CD4-positive, alpha-beta T cell (primary cell): ENCODE measurements around the gene OR2T8. TPM values are rescaled to one million over a fixed set of nuclear protein-coding genes. Genes with fewer than 3 reads are reported as not detected.

Experiments used
- ATAC-seq: fragments of 200-7000 bp; cut with Tn5 transposase; one replicate; pipeline ENCODE4 v1.10.0; 2022; ENCODE audit warnings: mild to moderate bottlenecking; ENCODE audit not compliant: poor library complexity
- CTCF ChIA-PET: fragments of 350-600 bp; sonication (Branson Sonifier 250); formaldehyde crosslinking; loops from one replicate; lab custom pipeline; 2021; ENCODE audit warnings: antibody characterized with exemption, inconsistent platforms; lab: Charles Lee
- POLR2A ChIA-PET: fragments of 350-600 bp; sonication (Branson Sonifier 250); formaldehyde crosslinking; loops from one replicate; lab custom pipeline; 2021; ENCODE audit warnings: antibody characterized with exemption, inconsistent platforms; lab: Charles Lee
- DNase-seq, 14 experiments: peaks; one replicate each; pipeline ENCODE4 v3.0.0-alpha.2; 2013 to 2020; ENCODE audit warnings: mixed read lengths in 2 of 14
- H3K27ac ChIP-seq, 2 donors: one replicate each; pipeline versions ENCODE4 v1.5.1 to v1.7.0; 2013; ENCODE audit warnings: low read length in 2 of 2, low read depth in 1 of 2, mild to moderate bottlenecking in 1 of 2
- H3K27me3 ChIP-seq, 2 experiments: 1 replicate in 1 of 2; 2 replicates in 1 of 2; pipeline versions ENCODE4 v1.6.1 to v1.7.0; 2013; ENCODE audit warnings: low read length in 2 of 2, control low read depth in 1 of 2, mild to moderate bottlenecking in 1 of 2, moderate library complexity in 1 of 2; ENCODE audit not compliant: insufficient read depth in 2 of 2, control insufficient read depth in 1 of 2
- H3K36me3 ChIP-seq: one replicate; pipeline ENCODE4 v1.6.1; 2013; ENCODE audit warnings: low read length, control low read depth; ENCODE audit not compliant: insufficient read depth
- H3K4me1 ChIP-seq: one replicate; pipeline ENCODE4 v1.6.1; 2013; ENCODE audit warnings: low read length, control low read depth; ENCODE audit not compliant: insufficient read depth
- H3K4me3 ChIP-seq: one replicate; pipeline ENCODE4 v1.5.1; 2013; ENCODE audit warnings: mild to moderate bottlenecking, low read length, moderate library complexity
- H3K9me3 ChIP-seq, 2 experiments: 1 replicate in 1 of 2; 2 replicates in 1 of 2; pipeline versions ENCODE4 v1.6.1 to v1.7.0; 2013; ENCODE audit warnings: low read length in 2 of 2, mild to moderate bottlenecking in 2 of 2, control low read depth in 1 of 2, moderate library complexity in 1 of 2; ENCODE audit not compliant: control insufficient read depth in 1 of 2, insufficient read depth in 1 of 2
- H3K27ac Mint-ChIP-seq: one replicate; pipeline ENCODE4 v1.8.0; 2020; ENCODE audit warnings: mixed read lengths
- H3K27me3 Mint-ChIP-seq: one replicate; pipeline ENCODE4 v1.8.0; 2021; ENCODE audit warnings: mixed read lengths
- H3K36me3 Mint-ChIP-seq: one replicate; pipeline ENCODE4 v1.8.0; 2021; ENCODE audit warnings: low read depth, mixed read lengths
- H3K4me1 Mint-ChIP-seq: one replicate; pipeline ENCODE4 v1.8.0; 2021; ENCODE audit warnings: low read depth, mixed read lengths
- H3K4me3 Mint-ChIP-seq: one replicate; pipeline ENCODE4 v1.8.0; 2020; ENCODE audit warnings: mild to moderate bottlenecking, mixed read lengths
- H3K9me3 Mint-ChIP-seq: one replicate; pipeline ENCODE4 v1.8.0; 2020; ENCODE audit warnings: mixed read lengths
- intact Hi-C, 2 experiments: fragments of 100-400 bp; cut with DNase I in 1 of 2; cut with micrococcal nuclease in 1 of 2; formaldehyde crosslinking; loops; one replicate each; pipeline versions ENCODE4 v1.15.1 to v1.9.0; 2023 to 2025; cut with DNase I, micrococcal nuclease
- polyA plus RNA-seq, 2 donors: library from polyadenylated mRNA; unstranded; fragments of 120-200 nt; gene quantifications; one replicate each; pipeline ENCODE4 v1.2.1, GENCODE V29; 2013
- total RNA-seq, 174 experiments: library from RNA in 2 of 174; stranded (reverse) in 2 of 174; gene quantifications; one replicate each; pipeline ENCODE4 v1.2.3 and lab custom pipeline; 2021 to 2026
- TF ChIP-seq, protein P1 (sequence below): fragments of 200-600 bp; IDR thresholded peaks from one replicate; pipeline ENCODE4 v1.8.0; 2022; ENCODE audit warnings: antibody characterized with exemption, mild to moderate bottlenecking

Gene OR2T8, protein sequence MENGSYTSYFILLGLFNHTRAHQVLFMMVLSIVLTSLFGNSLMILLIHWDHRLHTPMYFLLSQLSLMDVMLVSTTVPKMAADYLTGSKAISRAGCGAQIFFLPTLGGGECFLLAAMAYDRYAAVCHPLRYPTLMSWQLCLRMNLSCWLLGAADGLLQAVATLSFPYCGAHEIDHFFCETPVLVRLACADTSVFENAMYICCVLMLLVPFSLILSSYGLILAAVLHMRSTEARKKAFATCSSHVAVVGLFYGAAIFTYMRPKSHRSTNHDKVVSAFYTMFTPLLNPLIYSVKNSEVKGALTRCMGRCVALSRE
- under 1 TPM in 1 of 2 experiments, not detected in 1; 0.25 TPM for total RNA-seq
- not detected for polyA plus RNA-seq (2013, experiment 1 of 2)
- polyA plus RNA-seq (2013, experiment 2 of 2), result not detected
- total RNA-seq (lab: John Stamatoyannopoulos, UW), result 0 to 0.24 (median 0) reads per million in 172 experiments

DNA sequence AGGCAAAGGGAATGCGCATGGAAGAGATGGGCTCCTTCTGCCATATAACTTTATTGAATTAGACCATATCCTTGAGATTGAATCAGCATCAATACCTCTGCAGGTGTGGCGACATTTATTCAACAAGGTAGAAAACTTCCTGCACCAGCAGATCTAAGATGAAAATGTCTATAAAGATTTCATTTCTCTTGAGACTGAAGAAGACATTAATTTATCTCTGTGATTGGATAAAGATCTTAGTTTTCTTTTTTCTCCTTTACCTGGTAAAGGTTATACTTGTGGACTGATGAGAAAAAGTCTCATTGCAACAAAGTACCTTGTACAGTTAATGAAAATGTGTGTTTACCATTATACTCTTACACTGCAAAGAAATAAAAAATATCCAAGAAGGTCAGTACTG lies at the start of gene OR2T8:
Gene OR2T8 (plus strand): TSS at position 301 of the 400 bp plus-strand sequence. CDS start 766 bp downstream, outside the sequence.
- H3K4me1 ChIP-seq, result no peaks in the 10 kb centered on the region
- DNase-seq (no peak), ATAC-seq (no peak)
- Mint-ChIP-seq H3K4me1 (no peaks in the 10 kb centered on the region), H3K36me3 (no peaks in the 10 kb centered on the region), H3K4me3 (no peak within 1 kb of the TSS), H3K27ac (no peak within 1 kb of the TSS), H3K27me3 (peaks cover 18% of the 10 kb centered on the region), H3K9me3 (no peaks in the 10 kb centered on the region)
- H3K4me3 ChIP-seq, result no peak within 1 kb of the TSS
- TF ChIP-seq, protein P1, sequence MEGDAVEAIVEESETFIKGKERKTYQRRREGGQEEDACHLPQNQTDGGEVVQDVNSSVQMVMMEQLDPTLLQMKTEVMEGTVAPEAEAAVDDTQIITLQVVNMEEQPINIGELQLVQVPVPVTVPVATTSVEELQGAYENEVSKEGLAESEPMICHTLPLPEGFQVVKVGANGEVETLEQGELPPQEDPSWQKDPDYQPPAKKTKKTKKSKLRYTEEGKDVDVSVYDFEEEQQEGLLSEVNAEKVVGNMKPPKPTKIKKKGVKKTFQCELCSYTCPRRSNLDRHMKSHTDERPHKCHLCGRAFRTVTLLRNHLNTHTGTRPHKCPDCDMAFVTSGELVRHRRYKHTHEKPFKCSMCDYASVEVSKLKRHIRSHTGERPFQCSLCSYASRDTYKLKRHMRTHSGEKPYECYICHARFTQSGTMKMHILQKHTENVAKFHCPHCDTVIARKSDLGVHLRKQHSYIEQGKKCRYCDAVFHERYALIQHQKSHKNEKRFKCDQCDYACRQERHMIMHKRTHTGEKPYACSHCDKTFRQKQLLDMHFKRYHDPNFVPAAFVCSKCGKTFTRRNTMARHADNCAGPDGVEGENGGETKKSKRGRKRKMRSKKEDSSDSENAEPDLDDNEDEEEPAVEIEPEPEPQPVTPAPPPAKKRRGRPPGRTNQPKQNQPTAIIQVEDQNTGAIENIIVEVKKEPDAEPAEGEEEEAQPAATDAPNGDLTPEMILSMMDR, result no peak
- H3K9me3 ChIP-seq, result no peaks in the 10 kb centered on the region
- intact Hi-C loops, result no loop called here
- no peaks in the 10 kb centered on the region for H3K27me3 ChIP-seq
- no peak within 1 kb of the TSS for H3K27ac ChIP-seq
- CTCF ChIA-PET, result no interaction called here
- POLR2A ChIA-PET, result no interaction called here
- no peaks in the 10 kb centered on the region for H3K36me3 ChIP-seq

DNA sequence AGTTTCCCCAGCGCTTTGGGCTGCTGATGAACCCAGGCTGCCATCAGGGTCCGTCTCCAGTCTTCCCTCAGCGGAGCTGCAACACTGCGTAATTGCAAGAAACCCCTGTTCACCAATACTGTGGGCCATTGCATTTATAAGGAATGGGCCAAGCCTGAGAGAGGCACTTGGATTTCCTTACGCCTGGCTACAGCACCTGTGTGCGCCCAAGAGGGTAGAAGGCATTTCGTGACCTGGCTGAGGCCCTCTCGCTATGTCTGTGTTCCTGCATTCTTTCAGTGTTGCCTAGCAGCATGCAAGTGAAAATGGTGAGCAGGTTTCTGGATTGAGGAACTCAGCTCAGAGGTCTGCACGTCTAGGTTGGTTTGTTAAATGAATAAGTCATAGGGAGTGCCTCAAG lies 36.7 kb upstream of the OR2T8 start:
- H3K36me3 Mint-ChIP-seq, result no peaks in the 10 kb centered on the region
- H3K4me3 Mint-ChIP-seq, result no peak overlapping the region
- H3K27me3 Mint-ChIP-seq, result peaks cover 7% of the 10 kb centered on the region

DNA sequence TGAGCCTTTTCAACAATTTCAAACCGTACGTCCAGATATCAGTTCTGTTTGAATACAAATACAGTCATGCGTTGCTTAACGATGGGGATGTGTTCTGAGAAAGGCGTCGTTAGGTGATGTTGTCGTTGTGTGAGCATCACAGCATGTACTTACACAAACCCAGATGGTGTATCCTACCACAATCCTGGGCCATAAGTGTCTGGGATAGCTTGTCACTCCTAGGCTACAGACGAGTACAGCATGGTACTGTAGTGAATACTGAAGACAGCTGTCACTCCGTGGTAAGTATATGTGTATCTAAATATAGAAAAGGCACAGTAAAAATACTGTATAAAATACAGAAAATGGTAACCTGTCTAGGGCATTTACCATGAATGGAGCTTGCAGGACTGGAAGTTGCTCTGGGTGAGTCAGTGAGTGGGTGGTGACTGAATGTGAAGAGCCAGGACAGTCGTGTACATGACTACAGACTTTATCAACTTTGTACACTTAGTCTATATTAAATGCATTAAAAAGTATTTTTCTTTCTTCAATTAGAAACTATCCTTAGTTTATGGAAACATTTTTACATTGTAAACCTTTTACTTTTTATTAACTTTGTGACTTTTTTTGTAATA lies 35.1 kb upstream of the OR2T8 start:
- Mint-ChIP-seq H3K27me3 (no peaks in the 10 kb centered on the region), H3K4me1 (no peaks in the 10 kb centered on the region), H3K4me3 (no peak overlapping the region), H3K27ac (no peak overlapping the region), H3K36me3 (no peaks in the 10 kb centered on the region), H3K9me3 (no peaks in the 10 kb centered on the region)
- Histone ChIP-seq H3K27ac (no peak overlapping the region), H3K4me1 (no peaks in the 10 kb centered on the region), H3K4me3 (no peak overlapping the region), H3K27me3 (no peaks in the 10 kb centered on the region), H3K9me3 (peaks cover 0 to 7% of the 10 kb centered on the region in 2 experiments), H3K36me3 (no peaks in the 10 kb centered on the region)
- ATAC-seq (no peak), DNase-seq (no peak)
- ChIA-PET POLR2A (no interaction called here), CTCF (no interaction called here)
- intact Hi-C loops, result no loop called here
- TF ChIP-seq, protein P1, result no peak

More for the DNA sequence above, 36.7 kb upstream of the OR2T8 start:
- ATAC-seq (no peak), DNase-seq (no peak)
- ChIA-PET CTCF (no interaction called here), POLR2A (no interaction called here)
- Mint-ChIP-seq H3K9me3 (no peaks in the 10 kb centered on the region), H3K4me1 (no peaks in the 10 kb centered on the region), H3K27ac (no peak overlapping the region)
- Histone ChIP-seq H3K4me1 (no peaks in the 10 kb centered on the region), H3K9me3 (peaks cover 0 to 7% of the 10 kb centered on the region in 2 experiments), H3K27ac (no peak overlapping the region), H3K36me3 (no peaks in the 10 kb centered on the region), H3K4me3 (no peak overlapping the region), H3K27me3 (peaks cover 0 to 2% of the 10 kb centered on the region in 2 experiments)
- TF ChIP-seq, protein P1, result no peak
- intact Hi-C loops, result no loop called here
